Peyer's patch (tissue), 4 donors: ENCODE results near the gene MANBA.

Experiments used
- POLR2A ChIP-seq, 2 donors: fragments of 450-650 bp; IDR thresholded peaks; one replicate each; pipeline ENCODE4 v1.5.1; 2017; ENCODE audit warnings: antibody characterized with exemption in 2 of 2, mild to moderate bottlenecking in 2 of 2, moderate library complexity in 2 of 2
- TF ChIP-seq, protein P1 (sequence below), 6 experiments: fragments of 450-650 bp in 4 of 6; fragments of 200-600 bp in 2 of 6; sonication (generic) in 1 of 6; IDR thresholded peaks; one replicate each; pipeline ENCODE4 v1.5.1; 2017 to 2019; ENCODE audit warnings: antibody characterized with exemption in 6 of 6, mild to moderate bottlenecking in 3 of 6, moderate library complexity in 1 of 6

DNA sequence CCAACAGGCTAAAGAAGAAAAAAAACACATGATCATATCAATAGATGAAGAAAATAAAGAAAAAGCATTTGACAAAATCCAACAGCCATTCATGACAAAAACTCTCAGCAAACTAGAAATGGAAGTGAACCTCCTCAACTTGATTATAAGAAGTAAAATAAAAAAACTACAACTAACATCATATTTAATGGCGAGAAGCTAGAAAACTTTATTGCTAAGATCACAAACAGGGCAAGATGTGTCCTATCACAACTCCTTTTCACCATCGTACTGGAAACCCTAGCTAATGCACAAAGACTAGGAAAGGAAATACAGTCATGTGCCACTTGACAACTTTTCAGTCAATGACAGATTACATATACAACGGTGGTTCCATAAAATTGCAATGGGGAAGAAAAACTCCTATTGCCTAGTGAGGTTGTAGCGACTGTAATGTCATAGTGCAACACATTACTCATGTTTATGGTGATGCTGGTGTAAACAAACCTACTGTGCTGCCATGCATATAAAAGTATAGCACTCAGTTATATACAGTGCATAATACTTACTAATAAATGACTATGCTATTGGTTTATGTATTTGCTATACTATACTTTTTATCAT, 12.1 kb upstream of the MANBA start:
- TF ChIP-seq, protein P1, sequence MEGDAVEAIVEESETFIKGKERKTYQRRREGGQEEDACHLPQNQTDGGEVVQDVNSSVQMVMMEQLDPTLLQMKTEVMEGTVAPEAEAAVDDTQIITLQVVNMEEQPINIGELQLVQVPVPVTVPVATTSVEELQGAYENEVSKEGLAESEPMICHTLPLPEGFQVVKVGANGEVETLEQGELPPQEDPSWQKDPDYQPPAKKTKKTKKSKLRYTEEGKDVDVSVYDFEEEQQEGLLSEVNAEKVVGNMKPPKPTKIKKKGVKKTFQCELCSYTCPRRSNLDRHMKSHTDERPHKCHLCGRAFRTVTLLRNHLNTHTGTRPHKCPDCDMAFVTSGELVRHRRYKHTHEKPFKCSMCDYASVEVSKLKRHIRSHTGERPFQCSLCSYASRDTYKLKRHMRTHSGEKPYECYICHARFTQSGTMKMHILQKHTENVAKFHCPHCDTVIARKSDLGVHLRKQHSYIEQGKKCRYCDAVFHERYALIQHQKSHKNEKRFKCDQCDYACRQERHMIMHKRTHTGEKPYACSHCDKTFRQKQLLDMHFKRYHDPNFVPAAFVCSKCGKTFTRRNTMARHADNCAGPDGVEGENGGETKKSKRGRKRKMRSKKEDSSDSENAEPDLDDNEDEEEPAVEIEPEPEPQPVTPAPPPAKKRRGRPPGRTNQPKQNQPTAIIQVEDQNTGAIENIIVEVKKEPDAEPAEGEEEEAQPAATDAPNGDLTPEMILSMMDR (IDR thresholded peaks at IDR 0.05), result no peak
- TF ChIP-seq POLR2A (IDR thresholded peaks at IDR 0.05), result no peak
